ENCODE data around the gene STPG4.

DNA sequence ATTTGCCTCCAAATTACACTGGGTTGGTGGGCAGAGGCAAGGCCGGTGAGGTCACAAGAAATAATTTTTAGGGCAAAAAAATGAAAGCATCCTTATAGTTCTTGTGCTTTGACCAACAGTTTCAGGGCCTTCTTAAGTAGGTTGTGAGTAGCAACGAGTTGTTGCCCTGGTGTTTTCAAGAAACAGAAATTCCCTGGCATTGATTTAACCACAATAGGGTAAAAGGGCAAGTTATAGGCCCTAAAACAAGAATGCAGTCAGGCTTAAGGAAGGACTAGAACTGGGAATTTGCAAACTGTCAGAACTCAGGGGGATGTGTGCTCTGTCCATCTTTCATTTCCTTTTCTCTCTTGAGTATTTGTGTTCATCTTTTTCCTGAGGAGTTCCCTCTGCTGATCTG, 46.1 kb upstream of the STPG4 start:
- no peak for TF ChIP-seq CTCF (conservative IDR thresholded peaks at IDR 0.05)
- no peak for TF ChIP-seq EZH2 (IDR thresholded peaks at IDR 0.05; ENCODE audit: low read depth)
